GM12891 (cell line): Measurements from ENCODE around the gene LRP1.

Experiments
- PAX5 ChIP-seq: IDR thresholded peaks from 2 replicates; pipeline ENCODE4 v1.6.1; 2011; ENCODE audit warnings: low read length, moderate library complexity, mild to moderate bottlenecking; ENCODE audit not compliant: insufficient read depth, severe bottlenecking
- POLR2A ChIP-seq: IDR thresholded peaks from 2 replicates; pipeline ENCODE4 v1.6.1; 2011; ENCODE audit warnings: low read depth, low read length, control low read depth
- POLR2AphosphoS5 ChIP-seq: IDR thresholded peaks from 2 replicates; pipeline ENCODE4 v1.6.1; 2011; ENCODE audit warnings: low read depth, low read length, control low read depth
- SPI1 ChIP-seq: IDR thresholded peaks from 2 replicates; pipeline ENCODE4 v1.6.1; 2011; ENCODE audit warnings: low read depth, low read length, control low read depth
- TAF1 ChIP-seq: IDR thresholded peaks from 2 replicates; pipeline ENCODE4 v1.6.1; 2011; ENCODE audit warnings: low read depth, low read length, control low read depth

DNA sequence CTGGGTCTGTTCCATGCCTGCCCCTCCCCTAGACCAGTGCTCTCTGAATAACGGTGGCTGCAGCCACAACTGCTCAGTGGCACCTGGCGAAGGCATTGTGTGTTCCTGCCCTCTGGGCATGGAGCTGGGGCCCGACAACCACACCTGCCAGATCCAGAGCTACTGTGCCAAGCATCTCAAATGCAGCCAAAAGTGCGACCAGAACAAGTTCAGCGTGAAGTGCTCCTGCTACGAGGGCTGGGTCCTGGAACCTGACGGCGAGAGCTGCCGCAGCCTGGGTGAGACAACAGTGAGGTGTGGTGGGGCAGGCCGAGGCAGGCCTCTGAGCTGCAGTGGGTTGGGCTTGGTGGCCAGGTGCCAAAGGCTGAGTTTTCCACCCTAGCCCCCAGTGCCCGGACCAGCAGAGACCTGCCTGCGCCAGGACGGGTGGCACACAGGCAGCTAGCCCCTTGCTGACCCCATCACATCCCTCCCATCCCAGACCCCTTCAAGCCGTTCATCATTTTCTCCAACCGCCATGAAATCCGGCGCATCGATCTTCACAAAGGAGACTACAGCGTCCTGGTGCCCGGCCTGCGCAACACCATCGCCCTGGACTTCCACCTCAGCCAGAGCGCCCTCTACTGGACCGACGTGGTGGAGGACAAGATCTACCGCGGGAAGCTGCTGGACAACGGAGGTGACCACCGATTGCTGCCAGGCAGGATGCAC is 47.3 kb downstream of the LRP1 start:
- TF ChIP-seq POLR2AphosphoS5: no peak
- TF ChIP-seq SPI1: no peak
- TF ChIP-seq POLR2A: no peak
- no peak for TF ChIP-seq TAF1
- TF ChIP-seq PAX5: no peak
